HL-60 (cell line): ENCODE results near the gene MIDN.

Experiments
- GABPA ChIP-seq: IDR thresholded peaks from 2 replicates; pipeline ENCODE4 v1.6.1; 2012; ENCODE audit warnings: low read depth
- POLR2AphosphoS5 ChIP-seq: IDR thresholded peaks from 2 replicates; pipeline ENCODE4 v1.6.1; 2012; ENCODE audit warnings: low read depth
- SPI1 ChIP-seq: IDR thresholded peaks from 2 replicates; pipeline ENCODE4 v1.6.1; 2012; ENCODE audit warnings: low read depth, mild to moderate bottlenecking, borderline replicate concordance
- TF ChIP-seq, protein P1 (sequence below): IDR thresholded peaks from one replicate; pipeline ENCODE4 v1.5.1; 2011; ENCODE audit warnings: low read length, control low read depth, inconsistent platforms; ENCODE audit not compliant: insufficient read depth
- TF ChIP-seq, protein P2 (sequence below): IDR thresholded peaks from 2 replicates; pipeline ENCODE4 v1.6.1; 2012; ENCODE audit warnings: low read depth; ENCODE audit not compliant: insufficient replicate concordance

DNA sequence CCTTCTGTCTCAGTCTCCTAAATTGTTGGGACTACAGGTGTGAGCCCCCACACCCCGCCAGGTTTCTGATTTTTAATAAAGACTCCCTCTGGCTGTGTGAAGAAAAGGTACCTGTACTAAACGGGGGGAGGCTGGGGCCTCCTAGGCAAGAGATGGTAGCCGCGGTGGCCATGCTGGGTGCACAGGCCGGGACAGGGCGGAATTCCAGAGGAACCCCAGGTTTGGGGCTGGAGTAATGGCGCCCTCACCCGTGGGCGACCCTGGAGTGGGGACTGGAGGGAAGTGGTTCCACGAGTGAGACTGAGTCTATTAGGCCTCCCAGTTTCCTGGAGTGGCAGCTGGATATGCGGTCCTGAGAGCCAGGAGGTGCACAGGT lies 9.0 kb upstream of the MIDN start:
- TF ChIP-seq, protein P1, sequence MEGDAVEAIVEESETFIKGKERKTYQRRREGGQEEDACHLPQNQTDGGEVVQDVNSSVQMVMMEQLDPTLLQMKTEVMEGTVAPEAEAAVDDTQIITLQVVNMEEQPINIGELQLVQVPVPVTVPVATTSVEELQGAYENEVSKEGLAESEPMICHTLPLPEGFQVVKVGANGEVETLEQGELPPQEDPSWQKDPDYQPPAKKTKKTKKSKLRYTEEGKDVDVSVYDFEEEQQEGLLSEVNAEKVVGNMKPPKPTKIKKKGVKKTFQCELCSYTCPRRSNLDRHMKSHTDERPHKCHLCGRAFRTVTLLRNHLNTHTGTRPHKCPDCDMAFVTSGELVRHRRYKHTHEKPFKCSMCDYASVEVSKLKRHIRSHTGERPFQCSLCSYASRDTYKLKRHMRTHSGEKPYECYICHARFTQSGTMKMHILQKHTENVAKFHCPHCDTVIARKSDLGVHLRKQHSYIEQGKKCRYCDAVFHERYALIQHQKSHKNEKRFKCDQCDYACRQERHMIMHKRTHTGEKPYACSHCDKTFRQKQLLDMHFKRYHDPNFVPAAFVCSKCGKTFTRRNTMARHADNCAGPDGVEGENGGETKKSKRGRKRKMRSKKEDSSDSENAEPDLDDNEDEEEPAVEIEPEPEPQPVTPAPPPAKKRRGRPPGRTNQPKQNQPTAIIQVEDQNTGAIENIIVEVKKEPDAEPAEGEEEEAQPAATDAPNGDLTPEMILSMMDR = no peak
- TF ChIP-seq SPI1 = no peak
- no peak for TF ChIP-seq POLR2AphosphoS5
- TF ChIP-seq, protein P2, sequence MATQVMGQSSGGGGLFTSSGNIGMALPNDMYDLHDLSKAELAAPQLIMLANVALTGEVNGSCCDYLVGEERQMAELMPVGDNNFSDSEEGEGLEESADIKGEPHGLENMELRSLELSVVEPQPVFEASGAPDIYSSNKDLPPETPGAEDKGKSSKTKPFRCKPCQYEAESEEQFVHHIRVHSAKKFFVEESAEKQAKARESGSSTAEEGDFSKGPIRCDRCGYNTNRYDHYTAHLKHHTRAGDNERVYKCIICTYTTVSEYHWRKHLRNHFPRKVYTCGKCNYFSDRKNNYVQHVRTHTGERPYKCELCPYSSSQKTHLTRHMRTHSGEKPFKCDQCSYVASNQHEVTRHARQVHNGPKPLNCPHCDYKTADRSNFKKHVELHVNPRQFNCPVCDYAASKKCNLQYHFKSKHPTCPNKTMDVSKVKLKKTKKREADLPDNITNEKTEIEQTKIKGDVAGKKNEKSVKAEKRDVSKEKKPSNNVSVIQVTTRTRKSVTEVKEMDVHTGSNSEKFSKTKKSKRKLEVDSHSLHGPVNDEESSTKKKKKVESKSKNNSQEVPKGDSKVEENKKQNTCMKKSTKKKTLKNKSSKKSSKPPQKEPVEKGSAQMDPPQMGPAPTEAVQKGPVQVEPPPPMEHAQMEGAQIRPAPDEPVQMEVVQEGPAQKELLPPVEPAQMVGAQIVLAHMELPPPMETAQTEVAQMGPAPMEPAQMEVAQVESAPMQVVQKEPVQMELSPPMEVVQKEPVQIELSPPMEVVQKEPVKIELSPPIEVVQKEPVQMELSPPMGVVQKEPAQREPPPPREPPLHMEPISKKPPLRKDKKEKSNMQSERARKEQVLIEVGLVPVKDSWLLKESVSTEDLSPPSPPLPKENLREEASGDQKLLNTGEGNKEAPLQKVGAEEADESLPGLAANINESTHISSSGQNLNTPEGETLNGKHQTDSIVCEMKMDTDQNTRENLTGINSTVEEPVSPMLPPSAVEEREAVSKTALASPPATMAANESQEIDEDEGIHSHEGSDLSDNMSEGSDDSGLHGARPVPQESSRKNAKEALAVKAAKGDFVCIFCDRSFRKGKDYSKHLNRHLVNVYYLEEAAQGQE = no peak
- no peak for TF ChIP-seq GABPA
